ENCODE measurements around the gene TLE7. TPM values are rescaled to one million over a fixed set of nuclear protein-coding genes. Genes with fewer than 3 reads are reported as not detected.

The TLE7 gene
- total RNA-seq, 1 experiment from 2014 or later, result not detected

DNA sequence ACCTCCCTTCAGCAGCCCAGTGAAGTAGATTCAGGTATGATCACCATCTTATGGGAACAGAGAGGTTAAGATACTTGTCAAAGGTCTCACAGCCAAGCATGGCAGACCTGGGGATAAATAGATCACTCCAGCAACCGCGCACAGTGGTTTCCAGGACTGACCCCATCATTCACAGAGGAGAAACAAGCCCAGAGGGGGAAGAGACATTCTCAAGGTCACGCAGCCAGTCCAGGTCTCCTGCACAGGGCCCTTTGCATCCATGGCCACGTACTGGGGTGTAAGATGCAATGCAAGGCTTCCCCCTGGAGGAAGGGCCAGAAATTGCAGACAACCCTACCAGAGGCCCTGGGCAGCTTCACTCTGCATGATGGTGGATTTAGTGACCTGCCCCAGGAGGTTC is 19.9 kb downstream of the TLE7 start:
- Mint-ChIP-seq H3K27me3 (ENCODE audit: low read depth) (peaks cover 47% of the 10 kb centered on the region), H3K36me3 (ENCODE audit: insufficient read depth in 1 of 3, low read depth in 3 of 3) (peaks cover 0 to 2% (median 0%) of the 10 kb centered on the region in 3 experiments; a peak in 1 of 7 replicates), H3K27ac (no peak overlapping the region; a peak in 1 of 7 replicates), H3K4me3 (no peak overlapping the region), H3K9me3 (no peaks in the 10 kb centered on the region; a peak in 2 of 5 replicates), H3K4me1 (peaks cover 12 to 15% of the 10 kb centered on the region in 2 experiments)
- H3K4me1 ChIP-seq (ENCODE audit: insufficient read depth, low read length), result no peaks in the 10 kb centered on the region
- TF ChIP-seq, protein P1, sequence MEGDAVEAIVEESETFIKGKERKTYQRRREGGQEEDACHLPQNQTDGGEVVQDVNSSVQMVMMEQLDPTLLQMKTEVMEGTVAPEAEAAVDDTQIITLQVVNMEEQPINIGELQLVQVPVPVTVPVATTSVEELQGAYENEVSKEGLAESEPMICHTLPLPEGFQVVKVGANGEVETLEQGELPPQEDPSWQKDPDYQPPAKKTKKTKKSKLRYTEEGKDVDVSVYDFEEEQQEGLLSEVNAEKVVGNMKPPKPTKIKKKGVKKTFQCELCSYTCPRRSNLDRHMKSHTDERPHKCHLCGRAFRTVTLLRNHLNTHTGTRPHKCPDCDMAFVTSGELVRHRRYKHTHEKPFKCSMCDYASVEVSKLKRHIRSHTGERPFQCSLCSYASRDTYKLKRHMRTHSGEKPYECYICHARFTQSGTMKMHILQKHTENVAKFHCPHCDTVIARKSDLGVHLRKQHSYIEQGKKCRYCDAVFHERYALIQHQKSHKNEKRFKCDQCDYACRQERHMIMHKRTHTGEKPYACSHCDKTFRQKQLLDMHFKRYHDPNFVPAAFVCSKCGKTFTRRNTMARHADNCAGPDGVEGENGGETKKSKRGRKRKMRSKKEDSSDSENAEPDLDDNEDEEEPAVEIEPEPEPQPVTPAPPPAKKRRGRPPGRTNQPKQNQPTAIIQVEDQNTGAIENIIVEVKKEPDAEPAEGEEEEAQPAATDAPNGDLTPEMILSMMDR (conservative IDR thresholded peaks at IDR 0.05), result peak; percentile 79
- no peak overlapping the region for H2AK5ac ChIP-seq (ENCODE audit: insufficient read length, low read length)
- no peaks in the 10 kb centered on the region for H3K23me2 ChIP-seq (ENCODE audit: insufficient read length, low read depth, low read length, poor library complexity, severe bottlenecking)
- peak; percentile 71 for DNase-seq
- H2AFZ ChIP-seq (ENCODE audit: low read length), result no peak overlapping the region
- no peak overlapping the region for H2BK5ac ChIP-seq (ENCODE audit: insufficient read length, low read length)
- H3K79me2 ChIP-seq (ENCODE audit: insufficient read depth, low read length), result no peaks in the 10 kb centered on the region
- H3T11ph ChIP-seq (ENCODE audit: low read length), result no peak overlapping the region
- H4K5ac ChIP-seq (ENCODE audit: insufficient read length, low read depth, low read length), result no peak overlapping the region
- H3K9ac ChIP-seq (ENCODE audit: extremely low read depth, insufficient read length, low read length), result no peak overlapping the region
- no peak overlapping the region for H2BK120ac ChIP-seq (ENCODE audit: low read depth, low read length, poor library complexity, severe bottlenecking)
- no peak overlapping the region for H4K8ac ChIP-seq (replicated peaks; ENCODE audit: insufficient read length, low read depth, low read length)
- H3K27me3 ChIP-seq (ENCODE audit: insufficient read depth, low read length), result no peaks in the 10 kb centered on the region
- no peak overlapping the region for H3K27ac ChIP-seq (ENCODE audit: insufficient read length, low read depth, low read length)
- no peak overlapping the region for H3K14ac ChIP-seq (ENCODE audit: insufficient read depth, low read length)
- H2BK15ac ChIP-seq (ENCODE audit: low read depth, low read length), result no peak overlapping the region
- H3K4ac ChIP-seq (ENCODE audit: low read depth, low read length), result no peak overlapping the region
- H4K20me1 ChIP-seq (ENCODE audit: control insufficient read depth, insufficient read depth, insufficient read length), result no peaks in the 10 kb centered on the region
- no peak overlapping the region for H3K23ac ChIP-seq (ENCODE audit: insufficient read length, low read depth, low read length)
- no CpG with 5 or more reads among the region's 4 CpGs for WGBS (ENCODE audit: extremely low coverage, insufficient read length, low lambda C conversion rate)
- no peaks in the 10 kb centered on the region for H3K79me1 ChIP-seq (ENCODE audit: insufficient read depth, low read depth, low read length, poor library complexity, severe bottlenecking)
- H4K91ac ChIP-seq (ENCODE audit: insufficient read length, low read depth, low read length), result no peak overlapping the region
- no peak overlapping the region for H3K18ac ChIP-seq (ENCODE audit: insufficient read length, low read depth, low read length)
- H3K9me3 ChIP-seq (ENCODE audit: control insufficient read depth, low read depth, low read length), result no peaks in the 10 kb centered on the region
- no peak overlapping the region for H3K4me2 ChIP-seq (ENCODE audit: insufficient read depth, insufficient read length, low read length)
- H2BK20ac ChIP-seq (ENCODE audit: low read depth, low read length, poor library complexity, severe bottlenecking), result no peak overlapping the region
- no peak overlapping the region for H2BK12ac ChIP-seq (ENCODE audit: insufficient read length, low read depth, low read length)
- no peak overlapping the region for H3K56ac ChIP-seq (ENCODE audit: insufficient read length, low read depth, low read length)
